Endothelial cell of umbilical vein (primary cell): ENCODE data around the gene CDC42BPB. TPM values are rescaled to one million over a fixed set of nuclear protein-coding genes. Genes with fewer than 3 reads are reported as not detected.

Source experiments
- BruUV-seq: library from RNA; stranded (reverse); fragments of 400-500 nt; replicated peaks from 2 replicates; lab custom pipeline; 2021; lab: Mats Ljungman, UMichigan
- CTCF ChIA-PET: fragments of 300-600, 350-600 bp; sonication (Branson Sonifier 250); formaldehyde crosslinking; loops from one replicate; lab custom pipeline; 2021; ENCODE audit warnings: antibody characterized with exemption, inconsistent platforms; lab: Charles Lee
- POLR2A ChIA-PET: fragments of 300-600, 350-600 bp; sonication (Branson Sonifier 250); formaldehyde crosslinking; loops from one replicate; lab custom pipeline; 2021; ENCODE audit warnings: antibody characterized with exemption, inconsistent platforms; lab: Charles Lee
- DNase-seq: peaks from one replicate; pipeline ENCODE4 v3.0.0-alpha.2; 2011; ENCODE audit warnings: low read depth, low spot score
- FAIRE-seq: peaks from 2 replicates; lab custom pipeline; 2011; peaks lifted over from hg19 to GRCh38; lab: Jason Lieb, UNC
- H2AFZ ChIP-seq: 2 replicates; pipeline ENCODE4 v1.6.0; 2012; ENCODE audit warnings: low read depth, low read length, control low read depth, inconsistent platforms
- H3K27ac ChIP-seq: 2 replicates; pipeline ENCODE4 v1.5.1; 2011; ENCODE audit warnings: low read depth, mild to moderate bottlenecking, control low read depth, low read length, moderate library complexity; ENCODE audit not compliant: insufficient read depth
- H3K27me3 ChIP-seq, 2 experiments: 2 replicates each; pipeline versions ENCODE4 v1.6.0 to v1.6.1; 2011; ENCODE audit warnings: low read length in 2 of 2, mixed read lengths in 1 of 2; ENCODE audit not compliant: control insufficient read depth in 2 of 2, insufficient read depth in 2 of 2
- H3K36me3 ChIP-seq, 2 experiments: 2 replicates in 1 of 2; 3 replicates in 1 of 2; pipeline ENCODE4 v1.5.1; 2011; ENCODE audit warnings: low read length in 2 of 2, mild to moderate bottlenecking in 1 of 2, moderate library complexity in 1 of 2; ENCODE audit not compliant: control insufficient read depth in 2 of 2, insufficient read depth in 2 of 2; ENCODE audit errors: extremely low read depth in 1 of 2
- H3K4me1 ChIP-seq: 3 replicates; pipeline ENCODE4 v1.5.1; 2011; ENCODE audit warnings: mild to moderate bottlenecking, low read length; ENCODE audit not compliant: control insufficient read depth, insufficient read depth; ENCODE audit errors: extremely low read depth
- H3K4me2 ChIP-seq: 2 replicates; pipeline ENCODE4 v1.6.1; 2011; ENCODE audit warnings: low read length, control low read depth, mixed read lengths; ENCODE audit not compliant: insufficient read depth
- H3K4me3 ChIP-seq, 3 experiments: fragments of 200-600 bp in 1 of 3; sonication (generic), shearing (Covaris generic) in 1 of 3; replicated peaks in 1 of 3; 2 replicates each; pipeline ENCODE4 v1.5.1; 2011 to 2016; ENCODE audit warnings: control low read depth in 3 of 3, low read length in 3 of 3, mild to moderate bottlenecking in 2 of 3, inconsistent platforms in 1 of 3, low read depth in 1 of 3, moderate library complexity in 1 of 3; ENCODE audit not compliant: insufficient read depth in 1 of 3
- H3K79me2 ChIP-seq: 2 replicates; pipeline ENCODE4 v1.6.0; 2012; ENCODE audit warnings: low read length, inconsistent platforms; ENCODE audit not compliant: control insufficient read depth, insufficient read depth
- H3K9ac ChIP-seq: replicated peaks from 2 replicates; pipeline ENCODE3; 2011; ENCODE audit warnings: low read length, control low read depth; ENCODE audit not compliant: insufficient read depth; ENCODE audit errors: extremely low read depth
- H3K9me1 ChIP-seq: replicated peaks from 3 replicates; pipeline ENCODE4 v1.6.0; 2011; ENCODE audit warnings: mild to moderate bottlenecking, low read length; ENCODE audit not compliant: control insufficient read depth, insufficient read depth; ENCODE audit errors: extremely low read depth
- H3K9me3 ChIP-seq: replicated peaks from 2 replicates; pipeline ENCODE4 v1.5.1; 2012; ENCODE audit warnings: low read length, inconsistent platforms; ENCODE audit not compliant: control insufficient read depth, insufficient read depth
- H4K20me1 ChIP-seq: replicated peaks from 2 replicates; pipeline ENCODE3; 2011; ENCODE audit warnings: mild to moderate bottlenecking, low read length; ENCODE audit not compliant: control insufficient read depth, insufficient read depth; ENCODE audit errors: extremely low read depth
- EZH2 ChIP-seq: IDR thresholded peaks from 2 replicates; pipeline ENCODE4 v1.6.1; 2012; ENCODE audit warnings: borderline replicate concordance, low read depth, mild to moderate bottlenecking, moderate library complexity, low read length, inconsistent platforms; ENCODE audit not compliant: severe bottlenecking
- FOS ChIP-seq: IDR thresholded peaks from 2 replicates; pipeline ENCODE4 v1.6.1; 2011; ENCODE audit warnings: mild to moderate bottlenecking, low read length, moderate library complexity, borderline replicate concordance; ENCODE audit not compliant: insufficient read depth
- GATA2 ChIP-seq: IDR thresholded peaks from 2 replicates; pipeline ENCODE4 v1.7.0; 2011; ENCODE audit warnings: low read depth, mild to moderate bottlenecking, moderate library complexity, mixed read lengths, low read length; ENCODE audit not compliant: insufficient read length, insufficient read depth
- JUN ChIP-seq: IDR thresholded peaks from 2 replicates; pipeline ENCODE4 v1.6.1; 2011; ENCODE audit warnings: borderline replicate concordance, low read depth; ENCODE audit not compliant: insufficient read length, insufficient read depth
- MYC ChIP-seq: IDR thresholded peaks from one replicate; pipeline ENCODE4 v1.6.1; 2011; ENCODE audit warnings: mild to moderate bottlenecking, low read depth, low read length
- POLR2A ChIP-seq: IDR thresholded peaks from 2 replicates; pipeline ENCODE4 v1.6.1; 2012; ENCODE audit warnings: low read depth, mild to moderate bottlenecking, control low read depth, low read length
- POLR2AphosphoS5 ChIP-seq: IDR thresholded peaks from 2 replicates; pipeline ENCODE4 v1.6.1; 2012; ENCODE audit warnings: low read depth, mild to moderate bottlenecking, control low read depth, low read length, moderate library complexity; ENCODE audit not compliant: insufficient read depth
- dilution Hi-C: fragments of 300-500 bp; cut with MboI; formaldehyde crosslinking; loops from one replicate; pipeline ENCODE4 v1.15.0; 2019; ENCODE audit warnings: low sequenced_read_pairs; ENCODE audit not compliant: extremely low pct_ligation_motif_present
- intact Hi-C: fragments of 100-400 bp; cut with micrococcal nuclease; formaldehyde crosslinking; loops from one replicate; pipeline ENCODE4 v1.10.0; 2022
- polyA plus RNA-seq, 4 experiments: library from polyadenylated mRNA; depleted of rRNA in 3 of 4; stranded (reverse) in 3 of 4; unstranded in 1 of 4; fragments of >200 nt; gene quantifications; 2 replicates each; pipeline versions ENCODE4 v1.2.1 to v1.2.3, GENCODE V29; 2011 to 2012; ENCODE audit warnings: missing spikeins in 1 of 4
- total RNA-seq: library from RNA; stranded (reverse); gene quantifications from 2 replicates; pipeline ENCODE4 v1.2.3, GENCODE V29; 2021
- TF ChIP-seq, protein P1 (sequence below), 2 donors: IDR thresholded peaks; 1 replicate in 1 of 2; 2 replicates in 1 of 2; pipeline ENCODE4 v1.5.1; 2011; ENCODE audit warnings: low read length in 2 of 2, mild to moderate bottlenecking in 2 of 2, moderate library complexity in 2 of 2, control low read depth in 1 of 2, inconsistent platforms in 1 of 2, low read depth in 1 of 2; ENCODE audit not compliant: insufficient read depth in 1 of 2; ENCODE audit errors: extremely low read depth in 1 of 2
- TF ChIP-seq, protein P2 (sequence below): IDR thresholded peaks from 2 replicates; pipeline ENCODE4 v1.6.1; 2011; ENCODE audit not compliant: insufficient read depth, insufficient read length

The CDC42BPB gene
- total and polyA plus RNA-seq, 2 donors (not counting 3 experiments of a cell fraction or from before 2014, with no cell fraction given): 82.6 to 131 TPM

- POLR2A ChIA-PET: no interaction called here
- H3K9me1 ChIP-seq: no peaks in the 10 kb centered on the region
- no peaks in the 10 kb centered on the region for H3K27me3 ChIP-seq
- dilution Hi-C loops: no loop called here
- H3K9me3 ChIP-seq: no peaks in the 10 kb centered on the region
- no peak overlapping the region for H3K4me3 ChIP-seq
- H3K4me1 ChIP-seq: no peaks in the 10 kb centered on the region
- no peaks in the 10 kb centered on the region for H3K79me2 ChIP-seq
- peaks cover 28 to 61% of the 10 kb centered on the region in 2 experiments for H3K36me3 ChIP-seq
- CTCF ChIA-PET: interaction anchor here (1.4 kb wide), 1 partner anchor 32 kb away, joined by 3 read pairs; no protein-coding TSS in a partner anchor
- TF ChIP-seq, protein P1, sequence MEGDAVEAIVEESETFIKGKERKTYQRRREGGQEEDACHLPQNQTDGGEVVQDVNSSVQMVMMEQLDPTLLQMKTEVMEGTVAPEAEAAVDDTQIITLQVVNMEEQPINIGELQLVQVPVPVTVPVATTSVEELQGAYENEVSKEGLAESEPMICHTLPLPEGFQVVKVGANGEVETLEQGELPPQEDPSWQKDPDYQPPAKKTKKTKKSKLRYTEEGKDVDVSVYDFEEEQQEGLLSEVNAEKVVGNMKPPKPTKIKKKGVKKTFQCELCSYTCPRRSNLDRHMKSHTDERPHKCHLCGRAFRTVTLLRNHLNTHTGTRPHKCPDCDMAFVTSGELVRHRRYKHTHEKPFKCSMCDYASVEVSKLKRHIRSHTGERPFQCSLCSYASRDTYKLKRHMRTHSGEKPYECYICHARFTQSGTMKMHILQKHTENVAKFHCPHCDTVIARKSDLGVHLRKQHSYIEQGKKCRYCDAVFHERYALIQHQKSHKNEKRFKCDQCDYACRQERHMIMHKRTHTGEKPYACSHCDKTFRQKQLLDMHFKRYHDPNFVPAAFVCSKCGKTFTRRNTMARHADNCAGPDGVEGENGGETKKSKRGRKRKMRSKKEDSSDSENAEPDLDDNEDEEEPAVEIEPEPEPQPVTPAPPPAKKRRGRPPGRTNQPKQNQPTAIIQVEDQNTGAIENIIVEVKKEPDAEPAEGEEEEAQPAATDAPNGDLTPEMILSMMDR (IDR thresholded peaks at IDR 0.05; ENCODE audit: extremely low read depth in 1 of 2, insufficient read depth in 1 of 2, low read depth in 1 of 2, low read length in 2 of 2): no peak
- TF ChIP-seq EZH2 (no peak), POLR2AphosphoS5 (no peak), POLR2A (no peak), FOS (no peak), JUN (no peak), MYC (no peak), GATA2 (no peak)
- TF ChIP-seq, protein P2, sequence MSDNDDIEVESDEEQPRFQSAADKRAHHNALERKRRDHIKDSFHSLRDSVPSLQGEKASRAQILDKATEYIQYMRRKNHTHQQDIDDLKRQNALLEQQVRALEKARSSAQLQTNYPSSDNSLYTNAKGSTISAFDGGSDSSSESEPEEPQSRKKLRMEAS: no peak
- no peak overlapping the region for H2AFZ ChIP-seq
- no peak overlapping the region for H3K4me2 ChIP-seq
- BruUV-seq: no TSS peak
- intact Hi-C loops: loop anchor here (5.0 kb wide), 1 partner anchor 87 kb away; the partner anchor contains the start of gene CDC42BPB
- H3K27ac ChIP-seq: no peak overlapping the region
- FAIRE-seq (no peak), DNase-seq (no peak)
- H3K9ac ChIP-seq: no peak overlapping the region
- H4K20me1 ChIP-seq: no peaks in the 10 kb centered on the region
Observed at GRCh38 chr14:102970496-102970895, 86.9 kb downstream of the CDC42BPB start.
